Measurements from ENCODE around the gene DPH3. TPM values are rescaled to one million over a fixed set of nuclear protein-coding genes. Genes with fewer than 3 reads are reported as not detected.

The DPH3 gene
- total and polyA plus RNA-seq, 9 of the 15 experiments (the other 6 are each of a cell fraction or from before 2014, with no cell fraction given) = 15.9 to 131 (median 38.7) TPM

GRCh38 chr3:16297997-16298885 is 33.5 kb upstream of the DPH3 start (continued):
- TF ChIP-seq PRDM10 (IDR thresholded peaks at IDR 0.05; ENCODE audit: partially characterized antibody) = no peak

- BruUV-seq (replicated peaks) = no TSS peak
- intact Hi-C loops (cut with micrococcal nuclease) = no loop called here
- no peak overlapping the region for H3K27ac ChIP-seq (ENCODE audit: extremely low read depth, low read depth, low read length)
- FAIRE-seq = no peak
- H2AFZ ChIP-seq (ENCODE audit: low read depth, low read length) = no peak overlapping the region
- peaks cover 5% of the 10 kb centered on the region for H3K9me3 ChIP-seq (replicated peaks; ENCODE audit: control insufficient read depth, insufficient read depth, low read depth, low read length)
- no peaks in the 10 kb centered on the region for H3K27me3 ChIP-seq (ENCODE audit: control insufficient read depth in 2 of 2, insufficient read depth in 2 of 2, low read length in 2 of 2)
- H3K79me2 ChIP-seq (ENCODE audit: control insufficient read depth, insufficient read depth, low read length) = peaks cover 26% of the 10 kb centered on the region
- 74% methylated on average over 3 of the region's 3 CpGs for WGBS (ENCODE audit: insufficient coverage, low coverage, missing lambda C conversion rate)
- peaks cover 0 to 9% of the 10 kb centered on the region in 2 experiments; a peak in 3 of 5 replicates for H3K4me1 ChIP-seq (replicated peaks in 1 of 2; ENCODE audit: control insufficient read depth in 2 of 2, insufficient read depth in 2 of 2, low read length in 2 of 2)
- TF ChIP-seq EWSR1 (IDR thresholded peaks at IDR 0.05; ENCODE audit: borderline replicate concordance, low read depth, partially characterized antibody) = no peak
- TF ChIP-seq ZBTB7A (IDR thresholded peaks at IDR 0.05; ENCODE audit: borderline replicate concordance, control insufficient read depth, low read depth, low read length) = no peak
- no peak for TF ChIP-seq STAT5A (IDR thresholded peaks at IDR 0.05; ENCODE audit: borderline replicate concordance, low read length)
- TF ChIP-seq NR4A1 (CRISPR knock-in tag; IDR thresholded peaks at IDR 0.05) = no peak
- TF ChIP-seq NR4A1 (tag; IDR thresholded peaks at IDR 0.05) = no peak
- no peak for TF ChIP-seq CC2D1A (IDR thresholded peaks at IDR 0.05)
- TF ChIP-seq TRIM28 (IDR thresholded peaks at IDR 0.05) = no peak
- no peak for TF ChIP-seq ERF (CRISPR knock-in tag; IDR thresholded peaks at IDR 0.05)
- CTCF ChIA-PET (ENCODE audit: low intra/inter-chr PET ratio) = no interaction called here
- no peaks in the 10 kb centered on the region for H3K9me1 ChIP-seq (ENCODE audit: control insufficient read depth, insufficient read depth, low read length)
- in situ Hi-C loops (cut with MboI) = no loop called here
- no peak for DNase-seq (ENCODE audit: extremely low read depth in 1 of 4, low spot score in 3 of 4)
- H3K4me3 ChIP-seq = no peak overlapping the region
- H3K4me2 ChIP-seq (ENCODE audit: insufficient read depth, low read length) = no peak overlapping the region
- no peaks in the 10 kb centered on the region for H4K20me1 ChIP-seq (replicated peaks; ENCODE audit: control insufficient read depth, insufficient read depth, low read length)
- no peak overlapping the region for H3K9ac ChIP-seq (ENCODE audit: insufficient read depth in 1 of 2, low read depth in 2 of 2, low read length in 2 of 2)
- POLR2A ChIA-PET = interaction anchor here (0.6 to 2.7 kb wide), 6 partner anchors 8 to 44 kb away, joined by 3 to 15 read pairs (median 4); partner anchors contain the start of genes DPH3 and OXNAD1
- ATAC-seq = no peak
- H3K36me3 ChIP-seq (ENCODE audit: control insufficient read depth, insufficient read depth, low read length) = peaks cover 89% of the 10 kb centered on the region
These were observed 30.7 kb upstream of the DPH3 start for GRCh38 chr3:16295298-16295890.

Measured in K562 (cell line).